ENCODE data around the gene LEFTY1.

DNA sequence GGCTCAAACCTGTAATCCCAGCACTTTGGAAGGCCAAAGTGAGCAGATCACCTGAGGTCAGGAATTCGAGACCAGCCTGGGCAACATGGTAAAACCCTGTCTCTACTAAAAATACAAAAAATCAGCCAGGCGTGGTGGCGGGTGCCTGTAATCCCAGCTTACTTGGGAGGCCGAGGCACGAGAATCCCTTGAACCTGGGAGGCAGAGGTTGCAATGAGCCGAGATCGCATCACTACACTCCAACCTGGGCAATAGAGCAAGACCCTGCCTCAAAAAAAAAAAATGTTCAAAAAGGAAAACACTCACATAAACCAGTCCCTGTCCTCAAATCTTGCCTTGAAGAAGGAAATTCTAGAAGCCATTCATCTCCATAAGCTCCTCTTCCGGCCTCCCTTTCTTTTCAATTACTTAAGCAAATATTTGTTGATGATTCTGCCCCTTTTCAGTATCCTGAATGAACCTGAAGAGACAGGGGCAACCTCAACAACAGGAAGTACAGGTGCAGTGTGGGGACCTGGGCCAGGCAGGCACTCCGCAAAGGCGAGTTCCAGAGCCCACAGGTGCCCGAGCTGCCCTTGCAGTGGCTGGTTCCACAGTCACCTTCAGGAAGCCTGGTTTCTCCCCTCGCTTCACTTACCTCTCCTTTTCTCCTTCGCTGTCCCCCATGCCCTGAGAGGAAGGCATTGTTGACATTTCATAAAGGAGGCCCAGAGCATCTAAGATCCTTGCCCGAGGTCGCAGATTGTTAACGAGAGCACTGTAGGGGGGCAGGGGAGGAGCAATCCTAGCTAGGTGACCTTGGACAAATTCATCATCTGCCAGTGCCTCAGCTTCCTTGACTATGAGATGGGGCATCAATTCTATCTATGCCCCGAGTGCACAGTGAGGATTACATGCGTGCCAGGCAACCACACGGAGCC lies 8.9 kb upstream of the LEFTY1 start:
- TF ChIP-seq, protein P1, sequence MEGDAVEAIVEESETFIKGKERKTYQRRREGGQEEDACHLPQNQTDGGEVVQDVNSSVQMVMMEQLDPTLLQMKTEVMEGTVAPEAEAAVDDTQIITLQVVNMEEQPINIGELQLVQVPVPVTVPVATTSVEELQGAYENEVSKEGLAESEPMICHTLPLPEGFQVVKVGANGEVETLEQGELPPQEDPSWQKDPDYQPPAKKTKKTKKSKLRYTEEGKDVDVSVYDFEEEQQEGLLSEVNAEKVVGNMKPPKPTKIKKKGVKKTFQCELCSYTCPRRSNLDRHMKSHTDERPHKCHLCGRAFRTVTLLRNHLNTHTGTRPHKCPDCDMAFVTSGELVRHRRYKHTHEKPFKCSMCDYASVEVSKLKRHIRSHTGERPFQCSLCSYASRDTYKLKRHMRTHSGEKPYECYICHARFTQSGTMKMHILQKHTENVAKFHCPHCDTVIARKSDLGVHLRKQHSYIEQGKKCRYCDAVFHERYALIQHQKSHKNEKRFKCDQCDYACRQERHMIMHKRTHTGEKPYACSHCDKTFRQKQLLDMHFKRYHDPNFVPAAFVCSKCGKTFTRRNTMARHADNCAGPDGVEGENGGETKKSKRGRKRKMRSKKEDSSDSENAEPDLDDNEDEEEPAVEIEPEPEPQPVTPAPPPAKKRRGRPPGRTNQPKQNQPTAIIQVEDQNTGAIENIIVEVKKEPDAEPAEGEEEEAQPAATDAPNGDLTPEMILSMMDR (IDR thresholded peaks at IDR 0.05 in 2 of 3, conservative IDR thresholded peaks at IDR 0.05 in 1 of 3; ENCODE audit: borderline replicate concordance in 1 of 3, insufficient read depth in 1 of 3, low read depth in 2 of 3, low read length in 2 of 3): no peak
- TF ChIP-seq SIN3A (IDR thresholded peaks at IDR 0.05; ENCODE audit: low read depth): no peak
- no peak for TF ChIP-seq EZH2phosphoT487 (IDR thresholded peaks at IDR 0.05; ENCODE audit: borderline replicate concordance)
- no peak for TF ChIP-seq EZH2 (IDR thresholded peaks at IDR 0.05)
- TF ChIP-seq, protein P2, sequence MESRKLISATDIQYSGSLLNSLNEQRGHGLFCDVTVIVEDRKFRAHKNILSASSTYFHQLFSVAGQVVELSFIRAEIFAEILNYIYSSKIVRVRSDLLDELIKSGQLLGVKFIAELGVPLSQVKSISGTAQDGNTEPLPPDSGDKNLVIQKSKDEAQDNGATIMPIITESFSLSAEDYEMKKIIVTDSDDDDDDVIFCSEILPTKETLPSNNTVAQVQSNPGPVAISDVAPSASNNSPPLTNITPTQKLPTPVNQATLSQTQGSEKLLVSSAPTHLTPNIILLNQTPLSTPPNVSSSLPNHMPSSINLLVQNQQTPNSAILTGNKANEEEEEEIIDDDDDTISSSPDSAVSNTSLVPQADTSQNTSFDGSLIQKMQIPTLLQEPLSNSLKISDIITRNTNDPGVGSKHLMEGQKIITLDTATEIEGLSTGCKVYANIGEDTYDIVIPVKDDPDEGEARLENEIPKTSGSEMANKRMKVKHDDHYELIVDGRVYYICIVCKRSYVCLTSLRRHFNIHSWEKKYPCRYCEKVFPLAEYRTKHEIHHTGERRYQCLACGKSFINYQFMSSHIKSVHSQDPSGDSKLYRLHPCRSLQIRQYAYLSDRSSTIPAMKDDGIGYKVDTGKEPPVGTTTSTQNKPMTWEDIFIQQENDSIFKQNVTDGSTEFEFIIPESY (IDR thresholded peaks at IDR 0.05; ENCODE audit: extremely low read depth, insufficient replicate concordance, low read length): no peak

Data from HCT116 (cell line).